Vagina (tissue), 2 donors: ENCODE measurements around the gene DES. TPM values are rescaled to one million over a fixed set of nuclear protein-coding genes. Genes with fewer than 3 reads are reported as not detected.

ENCODE experiments used
- DNase-seq, 2 donors: peaks; one replicate each; pipeline ENCODE4 v3.0.0-alpha.2; 2017; ENCODE audit errors: extremely low spot score in 2 of 2
- H3K27ac ChIP-seq: fragments of 200-600 bp; sonication (generic); one replicate; pipeline ENCODE4 v1.5.1; 2019
- H3K27me3 ChIP-seq: fragments of 200-600 bp; sonication (generic); one replicate; pipeline ENCODE4 v1.5.1; 2019
- H3K36me3 ChIP-seq, 2 donors: fragments of 200-600 bp; sonication (generic); one replicate each; pipeline ENCODE4 v1.5.1; 2017 to 2019
- H3K4me1 ChIP-seq: fragments of 200-600 bp; sonication (generic); one replicate; pipeline ENCODE4 v1.5.1; 2019
- H3K4me3 ChIP-seq, 2 donors: fragments of 200-600 bp; sonication (generic); 1 replicate in 1 of 2; 2 replicates in 1 of 2; pipeline ENCODE4 v1.5.1; 2016 to 2019
- H3K9me3 ChIP-seq: fragments of 200-600 bp; sonication (generic); one replicate; pipeline ENCODE4 v1.5.1; 2019
- POLR2A ChIP-seq, 2 donors: fragments of 450-650 bp; IDR thresholded peaks; one replicate each; pipeline ENCODE4 v1.6.1; 2017; ENCODE audit warnings: antibody characterized with exemption in 2 of 2, mild to moderate bottlenecking in 2 of 2, moderate library complexity in 2 of 2
- POLR2AphosphoS5 ChIP-seq, 2 donors: sonication (generic); formaldehyde crosslinking; IDR thresholded peaks; one replicate each; pipeline ENCODE4 v1.9.0; 2017; ENCODE audit warnings: antibody characterized with exemption in 2 of 2, mild to moderate bottlenecking in 2 of 2, low read depth in 1 of 2; ENCODE audit not compliant: insufficient read depth in 1 of 2
- intact Hi-C: fragments of 100-400 bp; cut with DNase I; formaldehyde crosslinking; loops from one replicate; pipeline ENCODE4 v1.15.1; 2023
- total RNA-seq: library from RNA; depleted of rRNA; stranded (reverse); fragments of >200 nt; gene quantifications from one replicate; pipeline ENCODE4 v1.2.3, GENCODE V29; 2016
- TF ChIP-seq, protein P1 (sequence below), 3 experiments: fragments of 450-650 bp in 2 of 3; fragments of 200-600 bp in 1 of 3; sonication (generic) in 1 of 3; IDR thresholded peaks; one replicate each; pipeline ENCODE4 v1.5.1; 2017 to 2019; ENCODE audit warnings: antibody characterized with exemption in 3 of 3, mild to moderate bottlenecking in 2 of 3, moderate library complexity in 2 of 3

The DES gene
- total RNA-seq, 1 donor from 2014 or later = 883 TPM

DNA sequence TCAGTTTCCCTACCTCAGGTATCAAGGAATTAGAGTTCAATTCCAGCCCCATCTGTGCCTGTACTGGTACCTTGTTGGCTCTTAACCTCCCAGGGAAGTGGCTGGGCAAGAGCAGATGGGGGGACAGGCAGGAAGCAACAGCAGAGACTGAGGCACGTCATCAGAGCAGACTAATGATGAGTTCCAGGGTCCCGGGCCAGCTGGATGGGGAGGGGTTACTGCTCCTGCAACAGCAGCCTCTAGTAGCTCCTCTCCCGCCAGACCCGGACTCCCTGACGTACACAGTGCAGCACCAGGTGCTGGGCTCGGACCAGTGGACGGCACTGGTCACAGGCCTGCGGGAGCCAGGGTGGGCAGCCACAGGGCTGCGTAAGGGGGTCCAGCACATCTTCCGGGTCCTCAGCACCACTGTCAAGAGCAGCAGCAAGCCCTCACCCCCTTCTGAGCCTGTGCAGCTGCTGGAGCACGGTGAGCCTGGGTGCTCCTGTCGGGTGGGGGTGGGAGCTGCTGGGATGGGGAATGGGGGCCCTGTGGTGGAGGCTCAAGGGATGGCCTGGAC is 54.5 kb downstream of the DES start:
- intact Hi-C loops = loop anchor here (5.0 kb wide), 1 partner anchor 55 kb away; no protein-coding TSS in a partner anchor
- no peak for TF ChIP-seq POLR2AphosphoS5 (IDR thresholded peaks at IDR 0.05; ENCODE audit: insufficient read depth in 1 of 2, low read depth in 1 of 2)
- TF ChIP-seq, protein P1, sequence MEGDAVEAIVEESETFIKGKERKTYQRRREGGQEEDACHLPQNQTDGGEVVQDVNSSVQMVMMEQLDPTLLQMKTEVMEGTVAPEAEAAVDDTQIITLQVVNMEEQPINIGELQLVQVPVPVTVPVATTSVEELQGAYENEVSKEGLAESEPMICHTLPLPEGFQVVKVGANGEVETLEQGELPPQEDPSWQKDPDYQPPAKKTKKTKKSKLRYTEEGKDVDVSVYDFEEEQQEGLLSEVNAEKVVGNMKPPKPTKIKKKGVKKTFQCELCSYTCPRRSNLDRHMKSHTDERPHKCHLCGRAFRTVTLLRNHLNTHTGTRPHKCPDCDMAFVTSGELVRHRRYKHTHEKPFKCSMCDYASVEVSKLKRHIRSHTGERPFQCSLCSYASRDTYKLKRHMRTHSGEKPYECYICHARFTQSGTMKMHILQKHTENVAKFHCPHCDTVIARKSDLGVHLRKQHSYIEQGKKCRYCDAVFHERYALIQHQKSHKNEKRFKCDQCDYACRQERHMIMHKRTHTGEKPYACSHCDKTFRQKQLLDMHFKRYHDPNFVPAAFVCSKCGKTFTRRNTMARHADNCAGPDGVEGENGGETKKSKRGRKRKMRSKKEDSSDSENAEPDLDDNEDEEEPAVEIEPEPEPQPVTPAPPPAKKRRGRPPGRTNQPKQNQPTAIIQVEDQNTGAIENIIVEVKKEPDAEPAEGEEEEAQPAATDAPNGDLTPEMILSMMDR (IDR thresholded peaks at IDR 0.05) = no peak
- no peak for TF ChIP-seq POLR2A (IDR thresholded peaks at IDR 0.05)
- Histone ChIP-seq H3K27ac (no peak overlapping the region), H3K27me3 (no peaks in the 10 kb centered on the region), H3K4me3 (no peak overlapping the region), H3K4me1 (peaks cover 29% of the 10 kb centered on the region), H3K9me3 (no peaks in the 10 kb centered on the region), H3K36me3 (no peaks in the 10 kb centered on the region)
- no peak for DNase-seq

DNA sequence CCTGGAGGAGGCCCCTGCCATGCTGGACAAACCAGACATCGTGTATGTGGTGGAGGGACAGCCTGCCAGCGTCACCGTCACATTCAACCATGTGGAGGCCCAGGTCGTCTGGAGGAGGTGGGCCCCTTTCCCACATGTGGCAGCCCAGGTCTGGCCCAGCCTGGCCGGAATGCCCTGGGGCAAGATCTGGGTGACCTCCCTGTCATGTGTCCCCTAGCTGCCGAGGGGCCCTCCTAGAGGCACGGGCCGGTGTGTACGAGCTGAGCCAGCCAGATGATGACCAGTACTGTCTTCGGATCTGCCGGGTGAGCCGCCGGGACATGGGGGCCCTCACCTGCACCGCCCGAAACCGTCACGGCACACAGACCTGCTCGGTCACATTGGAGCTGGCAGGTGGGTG is 55.3 kb downstream of the DES start:
- Histone ChIP-seq H3K4me1 (peaks cover 21% of the 10 kb centered on the region), H3K27ac (no peak overlapping the region), H3K36me3 (no peaks in the 10 kb centered on the region), H3K9me3 (no peaks in the 10 kb centered on the region), H3K4me3 (no peak overlapping the region), H3K27me3 (no peaks in the 10 kb centered on the region)
- DNase-seq = no peak
- TF ChIP-seq POLR2AphosphoS5 (IDR thresholded peaks at IDR 0.05; ENCODE audit: insufficient read depth in 1 of 2, low read depth in 1 of 2) (no peak), POLR2A (IDR thresholded peaks at IDR 0.05) (no peak)
- TF ChIP-seq, protein P1 (IDR thresholded peaks at IDR 0.05) = no peak
- intact Hi-C loops = loop anchor here (5.0 kb wide), 1 partner anchor 54 kb away; no protein-coding TSS in a partner anchor

- intact Hi-C loops = loop anchor here (5.0 kb wide), 1 partner anchor 53 kb away; no protein-coding TSS in a partner anchor
- no peak overlapping the region for H3K27ac ChIP-seq
- no peaks in the 10 kb centered on the region for H3K27me3 ChIP-seq
- TF ChIP-seq POLR2AphosphoS5 (IDR thresholded peaks at IDR 0.05; ENCODE audit: insufficient read depth in 1 of 2, low read depth in 1 of 2) (no peak), POLR2A (IDR thresholded peaks at IDR 0.05) (no peak)
- TF ChIP-seq, protein P1 (IDR thresholded peaks at IDR 0.05) = no peak
- H3K9me3 ChIP-seq = no peaks in the 10 kb centered on the region
- peaks cover 17% of the 10 kb centered on the region for H3K4me1 ChIP-seq
- DNase-seq = no peak
- H3K4me3 ChIP-seq = no peak overlapping the region
- no peaks in the 10 kb centered on the region for H3K36me3 ChIP-seq
Measured at GRCh38 chr2:219474285-219475060, 56.3 kb downstream of the DES start.

DNA sequence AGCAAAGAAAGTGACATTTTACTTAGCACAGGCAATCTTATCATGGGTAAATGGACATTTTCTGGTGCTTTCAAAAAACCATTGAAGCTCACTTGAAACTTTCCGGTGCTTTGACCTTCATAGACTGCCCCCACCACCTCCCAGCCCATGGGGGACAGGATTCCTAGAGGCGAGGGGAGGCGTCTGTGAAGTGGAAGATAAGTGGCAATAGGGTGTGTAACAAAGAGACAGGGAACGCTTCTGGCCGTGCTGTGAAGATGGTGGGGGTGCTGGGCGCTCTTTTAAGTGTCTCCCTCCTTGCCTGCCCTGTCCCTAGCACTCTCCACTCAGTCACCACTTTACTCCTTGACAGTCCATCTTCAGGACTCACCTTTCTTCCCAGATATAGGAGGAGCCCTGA is 57.1 kb downstream of the DES start:
- no peak for TF ChIP-seq POLR2A (IDR thresholded peaks at IDR 0.05)
- TF ChIP-seq, protein P1 (IDR thresholded peaks at IDR 0.05) = no peak
- TF ChIP-seq POLR2AphosphoS5 (IDR thresholded peaks at IDR 0.05; ENCODE audit: insufficient read depth in 1 of 2, low read depth in 1 of 2) = no peak
- no peak for DNase-seq
- peaks cover 17% of the 10 kb centered on the region for H3K4me1 ChIP-seq
- no peak overlapping the region for H3K27ac ChIP-seq
- H3K36me3 ChIP-seq = no peaks in the 10 kb centered on the region
- H3K4me3 ChIP-seq = no peak overlapping the region
- intact Hi-C loops = no loop called here
- H3K27me3 ChIP-seq = no peaks in the 10 kb centered on the region
- no peaks in the 10 kb centered on the region for H3K9me3 ChIP-seq
